ENCODE results near the gene GRAP2. TPM values are rescaled to one million over a fixed set of nuclear protein-coding genes. Genes with fewer than 3 reads are reported as not detected.

GRAP2 gene
- total RNA-seq, 1 donor from 2014 or later = not detected

DNA sequence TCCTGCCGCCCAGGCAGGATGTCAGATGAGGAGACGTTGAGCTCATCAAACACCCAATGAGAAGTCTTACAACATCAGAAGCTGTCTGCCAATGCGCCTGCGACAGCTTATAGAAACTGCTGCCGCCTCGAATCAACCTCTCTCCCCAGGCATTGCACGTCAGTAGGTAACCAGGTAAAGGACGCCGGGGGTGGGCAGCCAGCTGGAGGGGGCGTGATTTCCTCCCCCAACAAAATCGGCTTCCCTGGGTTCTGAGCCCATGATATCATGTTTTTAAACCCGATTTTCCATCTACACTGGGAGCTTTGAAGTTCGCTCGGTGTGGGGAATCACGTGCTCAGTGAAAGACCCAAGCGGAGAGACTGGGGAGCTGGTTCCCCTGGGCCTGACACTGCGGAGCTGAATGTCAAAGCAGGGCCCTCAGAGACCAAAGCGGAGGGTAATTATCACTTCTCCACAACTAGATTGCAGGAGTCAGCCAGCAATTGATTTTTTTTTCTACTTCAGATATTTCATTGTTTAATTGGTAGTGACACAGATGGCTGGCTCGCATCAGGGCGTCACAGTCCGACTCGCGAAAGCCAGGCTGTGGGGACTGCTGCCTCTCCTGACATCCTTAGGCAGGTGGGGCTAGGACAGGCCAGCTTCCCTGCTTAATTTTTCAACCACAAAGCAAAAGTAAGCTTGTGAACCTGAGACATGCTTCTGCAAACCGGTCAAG, 109.2 kb downstream of the GRAP2 start:
- FAIRE-seq (no peak), DNase-seq (ENCODE audit: low read depth) (no peak)
- H3K36me3 ChIP-seq (ENCODE audit: control insufficient read depth, insufficient read depth, low read length) = peaks cover 8% of the 10 kb centered on the region
- TF ChIP-seq, protein P1, sequence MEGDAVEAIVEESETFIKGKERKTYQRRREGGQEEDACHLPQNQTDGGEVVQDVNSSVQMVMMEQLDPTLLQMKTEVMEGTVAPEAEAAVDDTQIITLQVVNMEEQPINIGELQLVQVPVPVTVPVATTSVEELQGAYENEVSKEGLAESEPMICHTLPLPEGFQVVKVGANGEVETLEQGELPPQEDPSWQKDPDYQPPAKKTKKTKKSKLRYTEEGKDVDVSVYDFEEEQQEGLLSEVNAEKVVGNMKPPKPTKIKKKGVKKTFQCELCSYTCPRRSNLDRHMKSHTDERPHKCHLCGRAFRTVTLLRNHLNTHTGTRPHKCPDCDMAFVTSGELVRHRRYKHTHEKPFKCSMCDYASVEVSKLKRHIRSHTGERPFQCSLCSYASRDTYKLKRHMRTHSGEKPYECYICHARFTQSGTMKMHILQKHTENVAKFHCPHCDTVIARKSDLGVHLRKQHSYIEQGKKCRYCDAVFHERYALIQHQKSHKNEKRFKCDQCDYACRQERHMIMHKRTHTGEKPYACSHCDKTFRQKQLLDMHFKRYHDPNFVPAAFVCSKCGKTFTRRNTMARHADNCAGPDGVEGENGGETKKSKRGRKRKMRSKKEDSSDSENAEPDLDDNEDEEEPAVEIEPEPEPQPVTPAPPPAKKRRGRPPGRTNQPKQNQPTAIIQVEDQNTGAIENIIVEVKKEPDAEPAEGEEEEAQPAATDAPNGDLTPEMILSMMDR (IDR thresholded peaks at IDR 0.05; ENCODE audit: insufficient read depth, low read length, severe bottlenecking) = no peak
- no peaks in the 10 kb centered on the region for H3K27me3 ChIP-seq (ENCODE audit: control insufficient read depth, insufficient read depth, low read length)
- no peak overlapping the region for H3K4me3 ChIP-seq (ENCODE audit: low read depth, low read length)

- Histone ChIP-seq H3K36me3 (ENCODE audit: control insufficient read depth, insufficient read depth, low read length) (peaks cover 8% of the 10 kb centered on the region), H3K27me3 (ENCODE audit: control insufficient read depth, insufficient read depth, low read length) (no peaks in the 10 kb centered on the region), H3K4me3 (ENCODE audit: low read depth, low read length) (no peak overlapping the region)
- DNase-seq (ENCODE audit: low read depth) = no peak
- no peak for FAIRE-seq
- TF ChIP-seq, protein P1 (IDR thresholded peaks at IDR 0.05; ENCODE audit: insufficient read depth, low read length, severe bottlenecking) = no peak
These were observed 109.9 kb downstream of the GRAP2 start for GRCh38 chr22:40010746-40011145.

DNA sequence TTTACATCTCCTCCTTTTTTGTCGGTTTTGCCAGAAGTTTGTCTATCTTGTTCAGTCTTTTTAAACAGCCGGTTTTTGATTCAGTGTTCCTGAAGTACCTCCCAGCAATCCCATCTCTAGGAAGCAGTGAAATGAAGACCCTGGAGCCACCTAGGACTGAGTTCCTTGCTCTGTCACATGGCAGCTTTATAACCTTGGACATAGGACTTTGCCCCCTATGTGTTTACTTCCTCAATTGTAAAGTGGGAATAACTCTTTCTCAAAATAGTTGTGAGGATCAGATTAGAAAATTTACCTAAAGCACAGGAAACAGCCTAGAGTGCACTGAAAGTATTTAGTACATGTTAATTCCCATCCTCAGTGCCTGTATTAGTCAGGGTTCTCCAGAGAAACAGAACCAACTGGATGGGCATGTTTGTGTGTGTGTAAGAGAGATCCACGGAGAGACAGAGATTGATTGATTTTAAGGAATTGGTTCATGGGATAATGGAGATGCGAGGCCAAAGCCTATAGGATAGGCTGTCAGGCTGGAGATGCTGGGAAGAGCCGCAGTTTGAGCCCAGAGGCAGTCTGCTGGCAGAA, 113.9 kb downstream of the GRAP2 start:
- FAIRE-seq (peak; percentile 18), DNase-seq (ENCODE audit: low read depth) (peak; percentile 85)
- no peaks in the 10 kb centered on the region for H3K27me3 ChIP-seq (ENCODE audit: control insufficient read depth, insufficient read depth, low read length)
- TF ChIP-seq, protein P1 (IDR thresholded peaks at IDR 0.05; ENCODE audit: insufficient read depth, low read length, severe bottlenecking) = no peak
- H3K36me3 ChIP-seq (ENCODE audit: control insufficient read depth, insufficient read depth, low read length) = peaks cover 7% of the 10 kb centered on the region
- no peak overlapping the region for H3K4me3 ChIP-seq (ENCODE audit: low read depth, low read length)

GRCh38 chr22:40015358-40015976, 114.6 kb downstream of the GRAP2 start:
- Histone ChIP-seq H3K36me3 (ENCODE audit: control insufficient read depth, insufficient read depth, low read length) (peaks cover 10% of the 10 kb centered on the region), H3K4me3 (ENCODE audit: low read depth, low read length) (no peak overlapping the region), H3K27me3 (ENCODE audit: control insufficient read depth, insufficient read depth, low read length) (no peaks in the 10 kb centered on the region)
- TF ChIP-seq, protein P1 (IDR thresholded peaks at IDR 0.05; ENCODE audit: insufficient read depth, low read length, severe bottlenecking) = no peak
- DNase-seq (ENCODE audit: low read depth) (no peak), FAIRE-seq (no peak)

- H3K4me3 ChIP-seq (ENCODE audit: low read depth, low read length) = no peak overlapping the region
- H3K27me3 ChIP-seq (ENCODE audit: control insufficient read depth, insufficient read depth, low read length) = no peaks in the 10 kb centered on the region
- FAIRE-seq (no peak), DNase-seq (ENCODE audit: low read depth) (no peak)
- H3K36me3 ChIP-seq (ENCODE audit: control insufficient read depth, insufficient read depth, low read length) = peaks cover 13% of the 10 kb centered on the region
- TF ChIP-seq, protein P1 (IDR thresholded peaks at IDR 0.05; ENCODE audit: insufficient read depth, low read length, severe bottlenecking) = no peak
These were observed 117.2 kb downstream of the GRAP2 start for GRCh38 chr22:40018051-40018450.
